Endodermal cell (in vitro differentiated cells): ENCODE measurements around the gene OTOS. TPM values are rescaled to one million over a fixed set of nuclear protein-coding genes. Genes with fewer than 3 reads are reported as not detected.

Experiments used
- DNase-seq: peaks from one replicate; pipeline ENCODE4 v3.0.0-alpha.2; 2017
- H3K27ac ChIP-seq: 2 replicates; pipeline ENCODE4 v1.5.1; 2013; ENCODE audit warnings: mild to moderate bottlenecking, low read depth, low read length, moderate library complexity
- H3K27me3 ChIP-seq: 2 replicates; pipeline ENCODE4 v1.6.1; 2013; ENCODE audit warnings: mild to moderate bottlenecking, low read length, moderate library complexity; ENCODE audit not compliant: insufficient read depth, control insufficient read depth, poor library complexity, severe bottlenecking
- H3K36me3 ChIP-seq: 2 replicates; pipeline ENCODE4 v1.7.0; 2013; ENCODE audit warnings: mild to moderate bottlenecking, low read length, moderate library complexity; ENCODE audit not compliant: control insufficient read depth, insufficient read depth
- H3K4me1 ChIP-seq: one replicate; pipeline ENCODE4 v1.7.0; 2013; ENCODE audit warnings: low read length; ENCODE audit not compliant: control insufficient read depth, insufficient read depth
- H3K4me3 ChIP-seq: 2 replicates; pipeline ENCODE4 v1.5.1; 2013; ENCODE audit warnings: mild to moderate bottlenecking, low read length, moderate library complexity
- H3K9ac ChIP-seq: 2 replicates; pipeline ENCODE4 v1.6.1; 2013; ENCODE audit warnings: mild to moderate bottlenecking, low read length, moderate library complexity; ENCODE audit not compliant: poor library complexity, severe bottlenecking; ENCODE audit errors: extremely low read depth
- H3K9me3 ChIP-seq: 2 replicates; pipeline ENCODE4 v1.6.1; 2013; ENCODE audit warnings: mild to moderate bottlenecking, low read length, moderate library complexity; ENCODE audit not compliant: control insufficient read depth
- H3K27ac Mint-ChIP-seq: 2 replicates; pipeline ENCODE4 v1.8.0; 2020; ENCODE audit warnings: mixed read lengths
- H3K27me3 Mint-ChIP-seq: 2 replicates; pipeline ENCODE4 v1.8.0; 2021; ENCODE audit warnings: mild to moderate bottlenecking, mixed read lengths; ENCODE audit not compliant: insufficient read depth
- H3K36me3 Mint-ChIP-seq: 2 replicates; pipeline ENCODE4 v1.8.0; 2020; ENCODE audit warnings: low read depth, mixed read lengths
- H3K4me1 Mint-ChIP-seq: 2 replicates; pipeline ENCODE4 v1.8.0; 2020; ENCODE audit warnings: mixed read lengths
- H3K4me3 Mint-ChIP-seq: 2 replicates; pipeline ENCODE4 v1.8.0; 2020; ENCODE audit warnings: mild to moderate bottlenecking, moderate library complexity, mixed read lengths
- H3K9me3 Mint-ChIP-seq: 2 replicates; pipeline ENCODE4 v1.8.0; 2020; ENCODE audit warnings: mild to moderate bottlenecking, mixed read lengths
- CTCF ChIP-seq: fragments of 200-600 bp; sonication (generic); conservative IDR thresholded peaks from 2 replicates; pipeline ENCODE4 v1.5.0; 2021; ENCODE audit warnings: antibody characterized with exemption, mild to moderate bottlenecking
- WGBS, 2 experiments: methylation state at CpG; one replicate each; pipeline versions ENCODE4 v1.1.5 to v1.1.7; 2013; ENCODE audit warnings: missing lambda C conversion rate in 2 of 2, mixed read lengths in 1 of 2; ENCODE audit not compliant: insufficient coverage in 1 of 2, insufficient read length in 1 of 2; 5-methylcytosine and 5-hydroxymethylcytosine counted together
- total RNA-seq, 2 donors: library from RNA; stranded (reverse); fragmentation: NEBNext Ultra II Directional in 1 of 2; extraction: Animal tissue kit (Norgen Biotek cat#: 25700) in 1 of 2; gene quantifications; 2 replicates in 1 of 2; 3 replicates in 1 of 2; pipeline ENCODE4 v1.2.1, GENCODE V29; 2021

Gene OTOS
- total RNA-seq, 2 donors from 2014 or later: not detected

- no peaks in the 10 kb centered on the region for H3K27me3 Mint-ChIP-seq
- Histone ChIP-seq H3K9me3 (no peaks in the 10 kb centered on the region), H3K27me3 (no peaks in the 10 kb centered on the region), H3K27ac (no peak overlapping the region), H3K36me3 (peaks cover 68% of the 10 kb centered on the region), H3K4me1 (no peaks in the 10 kb centered on the region), H3K4me3 (no peak overlapping the region), H3K9ac (no peak overlapping the region)
- peaks cover 75% of the 10 kb centered on the region for H3K36me3 Mint-ChIP-seq
- peak; percentile 31 for DNase-seq
- 96 to 97% methylated on average over 22 of the region's 22 CpGs for WGBS, 2 experiments
- peaks cover 8% of the 10 kb centered on the region for H3K4me1 Mint-ChIP-seq
- no peak for TF ChIP-seq CTCF
- H3K4me3 Mint-ChIP-seq: no peak overlapping the region
- no peak overlapping the region for H3K27ac Mint-ChIP-seq
- H3K9me3 Mint-ChIP-seq: no peaks in the 10 kb centered on the region
These were observed 10.6 kb downstream of the OTOS start for GRCh38 chr2:240129731-240130392.

GRCh38 chr2:240129311-240129710 lies 11.1 kb downstream of the OTOS start:
- H3K4me3 ChIP-seq: no peak overlapping the region
- H3K4me1 ChIP-seq: no peaks in the 10 kb centered on the region
- no peaks in the 10 kb centered on the region for H3K9me3 Mint-ChIP-seq
- 79 to 91% methylated on average over 4 to 7 of the region's 7 CpGs for WGBS, 2 experiments
- peaks cover 75% of the 10 kb centered on the region for H3K36me3 Mint-ChIP-seq
- DNase-seq: no peak
- no peak for TF ChIP-seq CTCF
- no peak overlapping the region for H3K4me3 Mint-ChIP-seq
- no peaks in the 10 kb centered on the region for H3K27me3 ChIP-seq
- no peak overlapping the region for H3K27ac ChIP-seq
- H3K9me3 ChIP-seq: no peaks in the 10 kb centered on the region
- H3K27me3 Mint-ChIP-seq: no peaks in the 10 kb centered on the region
- peaks cover 3% of the 10 kb centered on the region for H3K4me1 Mint-ChIP-seq
- peaks cover 68% of the 10 kb centered on the region for H3K36me3 ChIP-seq
- no peak overlapping the region for H3K27ac Mint-ChIP-seq
- H3K9ac ChIP-seq: no peak overlapping the region

- Mint-ChIP-seq H3K9me3 (no peaks in the 10 kb centered on the region), H3K27me3 (no peaks in the 10 kb centered on the region), H3K27ac (no peak overlapping the region), H3K36me3 (peaks cover 72% of the 10 kb centered on the region), H3K4me1 (no peaks in the 10 kb centered on the region), H3K4me3 (no peak overlapping the region)
- Histone ChIP-seq H3K9me3 (no peaks in the 10 kb centered on the region), H3K36me3 (peaks cover 65% of the 10 kb centered on the region), H3K27ac (no peak overlapping the region), H3K4me3 (no peak overlapping the region), H3K4me1 (no peaks in the 10 kb centered on the region), H3K9ac (no peak overlapping the region), H3K27me3 (no peaks in the 10 kb centered on the region)
- 96 to 97% methylated on average over 12 of the region's 12 CpGs for WGBS, 2 experiments
- peak; percentile 24 for DNase-seq
- no peak for TF ChIP-seq CTCF
These were observed 11.8 kb downstream of the OTOS start for GRCh38 chr2:240128608-240129145.
